WI38 (cell line): Measurements from ENCODE around the gene FAM151A.

Experiments used
- H3K4me3 ChIP-seq: 2 replicates; pipeline ENCODE4 v1.5.1; 2011; ENCODE audit warnings: low read depth, mild to moderate bottlenecking, control low read depth, low read length
- TF ChIP-seq, protein P1 (sequence below): IDR thresholded peaks from 2 replicates; pipeline ENCODE4 v1.5.1; 2012; ENCODE audit warnings: low read depth, mild to moderate bottlenecking, control low read depth, low read length

FAM151A gene

DNA sequence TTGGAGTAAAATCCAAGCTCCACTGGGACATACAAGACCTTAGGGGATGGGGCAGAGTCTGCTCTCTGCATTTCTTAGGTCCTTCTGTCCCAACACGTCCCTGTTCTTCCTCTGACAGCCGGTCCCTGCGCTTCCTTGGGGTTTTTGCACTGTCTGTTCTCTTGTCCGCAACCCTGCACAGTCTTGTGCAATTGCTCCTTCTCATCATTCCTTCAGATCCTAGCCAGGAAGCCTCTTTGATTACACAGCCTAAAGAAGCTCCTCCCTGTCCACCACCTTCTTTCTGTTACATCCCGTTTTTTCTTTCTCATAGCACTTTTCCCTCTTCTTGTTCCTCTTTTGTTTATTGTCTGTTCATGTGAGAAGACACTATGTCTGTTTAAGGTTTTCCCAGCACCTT is 55.4 kb downstream of the FAM151A start:
- TF ChIP-seq, protein P1, sequence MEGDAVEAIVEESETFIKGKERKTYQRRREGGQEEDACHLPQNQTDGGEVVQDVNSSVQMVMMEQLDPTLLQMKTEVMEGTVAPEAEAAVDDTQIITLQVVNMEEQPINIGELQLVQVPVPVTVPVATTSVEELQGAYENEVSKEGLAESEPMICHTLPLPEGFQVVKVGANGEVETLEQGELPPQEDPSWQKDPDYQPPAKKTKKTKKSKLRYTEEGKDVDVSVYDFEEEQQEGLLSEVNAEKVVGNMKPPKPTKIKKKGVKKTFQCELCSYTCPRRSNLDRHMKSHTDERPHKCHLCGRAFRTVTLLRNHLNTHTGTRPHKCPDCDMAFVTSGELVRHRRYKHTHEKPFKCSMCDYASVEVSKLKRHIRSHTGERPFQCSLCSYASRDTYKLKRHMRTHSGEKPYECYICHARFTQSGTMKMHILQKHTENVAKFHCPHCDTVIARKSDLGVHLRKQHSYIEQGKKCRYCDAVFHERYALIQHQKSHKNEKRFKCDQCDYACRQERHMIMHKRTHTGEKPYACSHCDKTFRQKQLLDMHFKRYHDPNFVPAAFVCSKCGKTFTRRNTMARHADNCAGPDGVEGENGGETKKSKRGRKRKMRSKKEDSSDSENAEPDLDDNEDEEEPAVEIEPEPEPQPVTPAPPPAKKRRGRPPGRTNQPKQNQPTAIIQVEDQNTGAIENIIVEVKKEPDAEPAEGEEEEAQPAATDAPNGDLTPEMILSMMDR, result no peak
- H3K4me3 ChIP-seq, result no peak overlapping the region

DNA sequence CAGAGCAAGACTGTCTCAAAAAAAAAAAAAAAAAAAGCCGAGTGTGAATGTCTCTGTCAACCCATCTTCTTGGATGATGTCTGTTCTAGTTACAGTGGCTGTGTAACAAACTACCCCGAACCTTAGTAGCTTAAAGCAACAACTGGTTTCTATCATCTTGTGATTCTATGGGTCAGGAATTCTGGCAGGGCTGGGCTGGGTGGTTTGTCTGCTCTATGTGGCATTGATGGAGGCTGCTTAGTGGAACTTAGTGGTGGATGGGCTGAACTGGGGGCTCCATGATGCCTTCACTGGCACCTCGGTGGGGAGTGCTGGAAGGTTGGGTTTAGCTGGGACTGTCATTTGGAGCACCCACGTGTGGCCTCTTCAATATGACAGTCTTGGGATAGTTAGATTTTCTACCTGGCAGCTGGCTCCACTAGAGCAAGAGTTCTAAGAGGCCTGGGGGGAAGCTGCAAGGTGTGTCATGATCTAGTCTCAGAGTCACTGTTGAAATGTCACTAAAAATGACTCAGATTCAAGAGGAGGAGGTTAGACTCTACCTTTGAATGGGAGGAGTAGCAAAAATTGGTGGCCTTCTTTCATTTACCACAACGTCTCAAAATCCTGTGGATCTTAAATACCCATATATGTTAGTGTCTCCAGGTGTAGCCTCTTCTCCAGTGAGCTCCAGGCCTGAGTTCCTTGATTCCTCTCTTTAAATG is 56.7 kb downstream of the FAM151A start:
- no peak overlapping the region for H3K4me3 ChIP-seq

DNA sequence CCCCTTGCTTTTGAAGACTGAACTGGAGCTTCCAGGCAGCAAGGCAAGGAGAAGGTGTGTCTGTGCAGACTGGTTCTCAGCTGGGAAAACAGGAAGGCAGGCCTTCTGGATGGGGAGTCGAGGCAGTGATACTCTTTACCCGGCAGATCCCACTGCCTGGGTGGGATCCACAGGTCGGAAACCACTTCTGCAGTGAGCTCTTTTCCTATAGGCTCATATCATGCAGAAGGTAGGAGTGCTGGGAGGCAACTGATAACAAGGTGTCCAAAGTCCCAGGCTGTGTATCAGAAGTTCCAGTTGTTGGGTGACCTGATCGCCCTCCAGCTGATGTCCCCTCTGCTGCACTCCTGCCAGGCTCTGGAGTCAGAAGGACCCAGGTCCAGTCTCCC is 58.2 kb downstream of the FAM151A start:
- H3K4me3 ChIP-seq, result no peak overlapping the region
- TF ChIP-seq, protein P1, result no peak

More for the DNA sequence above, 56.7 kb downstream of the FAM151A start:
- TF ChIP-seq, protein P1, result no peak

DNA sequence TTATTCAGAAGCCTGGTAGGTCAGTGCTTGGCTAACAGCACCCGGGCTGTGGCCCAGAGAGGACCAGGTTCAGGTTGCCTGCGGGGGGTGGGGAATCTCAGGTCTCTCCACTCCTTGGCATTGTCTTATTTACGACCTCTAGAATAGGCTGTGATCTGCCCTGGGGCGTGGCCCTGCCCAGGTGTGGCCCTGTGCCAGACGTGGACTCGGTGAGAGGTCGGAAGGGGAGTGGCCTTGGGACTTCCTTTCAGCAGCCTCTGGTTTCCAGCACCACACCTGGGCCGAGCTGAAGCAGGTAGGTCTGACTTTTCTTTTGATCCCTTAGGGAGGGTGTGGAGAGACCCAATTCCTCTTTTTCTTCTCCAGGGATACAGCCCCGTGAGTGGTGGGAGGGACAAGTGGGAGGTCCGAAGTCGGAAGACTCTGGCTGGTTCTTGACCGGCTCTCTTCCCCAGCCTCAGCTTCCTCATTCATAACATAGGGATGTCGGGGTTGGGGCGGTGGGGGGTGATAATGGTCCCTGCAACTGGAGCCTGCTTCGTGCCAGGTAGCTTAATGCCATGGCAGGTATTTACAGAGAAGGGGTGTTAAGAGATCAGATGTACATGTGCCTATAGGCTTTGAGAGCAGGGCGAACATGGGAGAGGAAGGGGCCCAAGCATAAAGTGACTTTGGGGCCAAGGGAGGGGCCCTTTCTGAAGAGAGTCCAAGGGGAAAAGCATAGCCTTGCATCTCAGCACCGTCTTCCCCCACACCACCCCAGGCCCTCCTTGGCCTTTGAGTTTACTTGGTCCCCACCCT is 58.8 kb downstream of the FAM151A start:
- no peak overlapping the region for H3K4me3 ChIP-seq
- TF ChIP-seq, protein P1, result no peak

DNA sequence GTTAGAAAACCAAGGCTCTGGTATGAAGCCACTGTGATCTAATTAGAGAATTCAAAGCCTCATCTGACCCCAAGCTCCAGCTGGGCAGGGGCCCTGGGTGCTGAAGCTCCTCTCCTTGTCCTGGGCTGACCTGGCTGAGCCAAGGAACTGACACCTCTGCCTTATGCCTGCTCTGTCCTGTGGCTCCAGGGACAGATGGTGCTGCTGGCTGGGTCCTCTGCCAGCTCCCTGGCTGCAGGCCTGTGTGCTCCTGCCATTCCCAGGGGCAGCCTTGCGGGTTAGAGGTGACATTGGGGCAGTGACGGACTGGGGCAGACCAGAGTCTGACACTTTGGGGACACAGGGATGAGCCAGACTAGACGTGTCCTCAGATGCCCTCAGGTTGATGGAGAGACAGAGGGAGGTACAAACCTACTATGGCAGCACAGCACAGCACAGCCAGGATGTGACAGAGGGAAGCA is 63.5 kb downstream of the FAM151A start:
- TF ChIP-seq, protein P1, result no peak
- no peak overlapping the region for H3K4me3 ChIP-seq
